Neuron (in vitro differentiated cells): ENCODE data around the gene RASGRF2.
"Not testable (repeated sequence)": the region's sequence is repeated elsewhere in the genome, so short reads cannot be mapped to it uniquely, and the experiment has no call there.

Experiments used
- H2AFZ ChIP-seq: one replicate; pipeline ENCODE4 v1.6.1; 2013; ENCODE audit warnings: low read depth, mild to moderate bottlenecking, inconsistent platforms, low read length, moderate library complexity
- H3K27me3 ChIP-seq: one replicate; pipeline ENCODE4 v1.6.1; 2013; ENCODE audit warnings: low read length; ENCODE audit not compliant: insufficient read depth
- H3K36me3 ChIP-seq: one replicate; pipeline ENCODE4 v1.6.1; 2013; ENCODE audit warnings: low read length; ENCODE audit not compliant: insufficient read depth
- H3K4me1 ChIP-seq: one replicate; pipeline ENCODE4 v1.6.1; 2013; ENCODE audit warnings: low read length; ENCODE audit not compliant: insufficient read depth
- H3K4me3 ChIP-seq: 2 replicates; pipeline ENCODE4 v1.5.1; 2013; ENCODE audit warnings: mild to moderate bottlenecking, low read length, moderate library complexity
- H3K9me3 ChIP-seq: one replicate; pipeline ENCODE4 v1.6.1; 2013; ENCODE audit warnings: low read length

Gene RASGRF2

DNA sequence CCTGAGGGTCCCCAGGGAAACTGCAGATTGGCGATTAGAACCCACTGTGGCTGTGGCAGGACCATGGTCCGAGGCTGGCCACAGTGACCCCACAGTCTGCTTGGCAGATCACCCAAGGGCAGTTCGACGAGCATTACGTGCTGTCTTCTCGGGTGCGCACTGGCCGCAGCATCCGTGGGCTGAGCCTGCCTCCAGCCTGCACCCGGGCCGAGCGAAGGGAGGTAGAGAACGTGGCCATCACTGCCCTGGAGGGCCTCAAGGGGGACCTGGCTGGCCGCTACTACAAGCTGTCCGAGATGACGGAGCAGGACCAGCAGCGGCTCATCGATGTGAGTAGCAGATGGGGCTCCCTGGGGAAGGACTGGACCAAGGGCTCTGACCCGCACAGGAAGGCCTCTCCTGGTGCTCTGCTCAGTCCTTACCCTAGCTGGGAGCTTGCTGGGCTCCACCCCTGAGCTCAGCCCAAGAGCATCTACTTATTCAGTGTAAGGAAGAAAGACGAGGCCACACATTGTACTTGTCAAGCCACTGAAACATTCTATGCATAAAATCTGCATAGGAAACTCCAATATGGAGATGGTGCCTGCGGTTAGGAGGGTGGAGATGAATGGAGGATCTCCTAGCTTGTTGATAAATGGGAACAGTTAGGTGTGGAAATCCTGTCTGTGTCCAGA lies 294.9 kb downstream of the RASGRF2 start:
- peaks cover 7% of the 10 kb centered on the region for H3K9me3 ChIP-seq
- no peaks in the 10 kb centered on the region for H3K27me3 ChIP-seq
- H2AFZ ChIP-seq = no peak overlapping the region
- no peak overlapping the region for H3K4me3 ChIP-seq
- no peaks in the 10 kb centered on the region for H3K36me3 ChIP-seq
- H3K4me1 ChIP-seq = no peaks in the 10 kb centered on the region

GRCh38 chr5:81256766-81257165 lies 296.6 kb downstream of the RASGRF2 start:
- H3K9me3 ChIP-seq = peaks cover 7% of the 10 kb centered on the region
- H2AFZ ChIP-seq = no peak overlapping the region
- no peaks in the 10 kb centered on the region for H3K36me3 ChIP-seq
- no peak overlapping the region for H3K4me3 ChIP-seq
- no peaks in the 10 kb centered on the region for H3K27me3 ChIP-seq
- no peaks in the 10 kb centered on the region for H3K4me1 ChIP-seq

- H3K4me3 ChIP-seq, H3K9me3 ChIP-seq, H3K4me1 ChIP-seq, H3K36me3 ChIP-seq, H3K27me3 ChIP-seq, H2AFZ ChIP-seq: not testable (repeated sequence)
Measured at GRCh38 chr5:81262796-81263195, 302.6 kb downstream of the RASGRF2 start.

DNA sequence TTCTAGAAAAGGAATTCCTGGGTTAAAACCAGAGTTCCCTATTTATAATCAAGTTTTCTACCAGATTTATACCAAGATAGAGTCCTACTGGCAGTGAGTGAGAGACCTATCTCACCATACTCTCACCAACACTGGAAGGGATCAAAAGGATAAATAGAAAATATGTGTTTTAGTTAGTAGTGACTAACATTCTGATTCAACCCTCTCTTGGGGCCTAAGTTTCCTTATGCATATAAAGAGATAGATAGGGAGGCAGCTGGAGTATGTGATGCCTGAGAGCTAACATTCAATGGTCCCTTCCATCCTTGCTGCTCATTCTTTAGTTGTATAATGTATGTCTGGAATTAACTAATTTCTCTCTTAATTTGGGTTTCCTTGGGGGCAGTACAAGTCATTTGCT lies 304.9 kb downstream of the RASGRF2 start:
- Histone ChIP-seq H3K9me3 (peaks cover 3% of the 10 kb centered on the region), H3K4me1 (peaks cover 3% of the 10 kb centered on the region), H3K36me3 (no peaks in the 10 kb centered on the region), H2AFZ (no peak overlapping the region), H3K4me3 (no peak overlapping the region), H3K27me3 (no peaks in the 10 kb centered on the region)

- H3K9me3 ChIP-seq = peaks cover 3% of the 10 kb centered on the region
- no peak overlapping the region for H2AFZ ChIP-seq
- H3K27me3 ChIP-seq = no peaks in the 10 kb centered on the region
- H3K4me3 ChIP-seq = no peak overlapping the region
- H3K36me3 ChIP-seq = no peaks in the 10 kb centered on the region
- peaks cover 3% of the 10 kb centered on the region for H3K4me1 ChIP-seq
Measured at GRCh38 chr5:81268521-81269196, 308.5 kb downstream of the RASGRF2 start.

- H3K4me3 ChIP-seq = no peak overlapping the region
- no peaks in the 10 kb centered on the region for H3K27me3 ChIP-seq
- no peak overlapping the region for H2AFZ ChIP-seq
- no peaks in the 10 kb centered on the region for H3K36me3 ChIP-seq
- H3K9me3 ChIP-seq = peaks cover 2% of the 10 kb centered on the region
- peaks cover 3% of the 10 kb centered on the region for H3K4me1 ChIP-seq
Measured at GRCh38 chr5:81269751-81270393, 309.7 kb downstream of the RASGRF2 start.

DNA sequence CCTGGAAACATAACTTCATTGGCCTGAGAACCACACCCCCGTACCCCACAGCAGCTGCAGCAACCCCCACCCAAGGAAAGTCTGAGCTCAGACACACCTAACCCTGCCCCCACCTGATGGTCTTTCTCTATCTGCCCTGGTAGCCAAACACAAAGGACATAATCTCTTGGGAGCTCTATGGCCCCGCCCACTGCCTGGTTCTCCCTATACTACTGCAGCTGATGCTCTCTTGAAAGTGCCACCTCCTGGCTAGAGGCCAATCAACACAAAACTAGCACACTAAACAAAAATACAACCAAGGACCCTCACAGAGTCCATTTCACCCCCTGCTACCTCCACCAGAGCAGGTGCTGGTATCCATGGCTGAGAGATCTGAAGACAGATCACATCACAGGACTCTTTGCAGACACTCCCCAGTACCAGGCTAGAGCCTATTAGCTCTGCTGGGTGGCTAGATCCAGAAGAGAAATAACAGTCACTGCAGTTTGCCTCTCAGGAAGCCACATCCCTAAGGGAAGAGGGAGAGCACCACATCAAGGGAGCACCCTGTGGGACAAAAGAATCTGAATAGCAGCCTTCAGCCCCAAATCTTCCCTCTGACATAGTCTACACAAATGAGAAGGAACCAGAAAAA lies 310.3 kb downstream of the RASGRF2 start:
- not testable (repeated sequence) for H2AFZ ChIP-seq, H3K4me3 ChIP-seq, H3K36me3 ChIP-seq, H3K27me3 ChIP-seq, H3K4me1 ChIP-seq, H3K9me3 ChIP-seq
